Stimulated activated CD4-positive, alpha-beta T cell treated with anti-CD3 and anti-CD28 coated beads, Interleukin-15, amount 100 ng/mL, for 24 hours (primary cell): ENCODE results near the gene ADARB2.

ENCODE experiments used
- DNase-seq: peaks from one replicate; pipeline ENCODE4 v3.0.0-alpha.2; 2020

Gene ADARB2

GRCh38 chr10:1560535-1561192 is 176.7 kb downstream of the ADARB2 start:
- DNase-seq = no peak

GRCh38 chr10:1559761-1560160 is 177.6 kb downstream of the ADARB2 start:
- DNase-seq = no peak

- DNase-seq = no peak
Measured at GRCh38 chr10:1559311-1559710, 178.0 kb downstream of the ADARB2 start.

- DNase-seq = no peak
Measured at GRCh38 chr10:1558906-1559305, 178.4 kb downstream of the ADARB2 start.

- DNase-seq = no peak
Measured at GRCh38 chr10:1557081-1557480, 180.2 kb downstream of the ADARB2 start.

- DNase-seq = no peak
Measured at GRCh38 chr10:1556496-1556895, 180.8 kb downstream of the ADARB2 start.

- no peak for DNase-seq
Measured at GRCh38 chr10:1553951-1554350, 183.4 kb downstream of the ADARB2 start.

GRCh38 chr10:1552881-1553670 is 184.2 kb downstream of the ADARB2 start:
- no peak for DNase-seq

GRCh38 chr10:1552406-1552805 is 184.9 kb downstream of the ADARB2 start:
- DNase-seq = no peak

GRCh38 chr10:1551636-1552338 is 185.5 kb downstream of the ADARB2 start:
- DNase-seq = no peak

GRCh38 chr10:1550616-1551015 is 186.7 kb downstream of the ADARB2 start:
- DNase-seq = no peak

- DNase-seq = no peak
Measured at GRCh38 chr10:1550291-1550595, 187.1 kb downstream of the ADARB2 start.

- DNase-seq = no peak
Measured at GRCh38 chr10:1549591-1550290, 187.6 kb downstream of the ADARB2 start.

- no peak for DNase-seq
Measured at GRCh38 chr10:1548596-1548995, 188.7 kb downstream of the ADARB2 start.

- no peak for DNase-seq
Measured at GRCh38 chr10:1548146-1548545, 189.2 kb downstream of the ADARB2 start.

GRCh38 chr10:1546431-1547110 is 190.8 kb downstream of the ADARB2 start:
- DNase-seq = no peak

- no peak for DNase-seq
Measured at GRCh38 chr10:1545524-1545923, 191.8 kb downstream of the ADARB2 start.

GRCh38 chr10:1544929-1545328 is 192.4 kb downstream of the ADARB2 start:
- no peak for DNase-seq

- no peak for DNase-seq
Measured at GRCh38 chr10:1544209-1544673, 193.1 kb downstream of the ADARB2 start.

- no peak for DNase-seq
Measured at GRCh38 chr10:1543596-1543995, 193.7 kb downstream of the ADARB2 start.

GRCh38 chr10:1542941-1543340 is 194.4 kb downstream of the ADARB2 start:
- DNase-seq = no peak

GRCh38 chr10:1540144-1540543 is 197.2 kb downstream of the ADARB2 start:
- no peak for DNase-seq

GRCh38 chr10:1539216-1539615 is 198.1 kb downstream of the ADARB2 start:
- DNase-seq = no peak
